CD4-positive, alpha-beta T cell treated with Interleukin-6 for 4 hours (primary cell): ENCODE measurements around the gene SYNGR1.
A peak's percentile ranks its signal among the peaks of the same experiment; 100 is the strongest.
"Not testable (repeated sequence)": the region's sequence is repeated elsewhere in the genome, so short reads cannot be mapped to it uniquely, and the experiment has no call there.

ENCODE experiments used
- DNase-seq: peaks from one replicate; pipeline ENCODE4 v3.0.0-alpha.2; 2020; ENCODE audit warnings: mixed read lengths

SYNGR1 gene

DNA sequence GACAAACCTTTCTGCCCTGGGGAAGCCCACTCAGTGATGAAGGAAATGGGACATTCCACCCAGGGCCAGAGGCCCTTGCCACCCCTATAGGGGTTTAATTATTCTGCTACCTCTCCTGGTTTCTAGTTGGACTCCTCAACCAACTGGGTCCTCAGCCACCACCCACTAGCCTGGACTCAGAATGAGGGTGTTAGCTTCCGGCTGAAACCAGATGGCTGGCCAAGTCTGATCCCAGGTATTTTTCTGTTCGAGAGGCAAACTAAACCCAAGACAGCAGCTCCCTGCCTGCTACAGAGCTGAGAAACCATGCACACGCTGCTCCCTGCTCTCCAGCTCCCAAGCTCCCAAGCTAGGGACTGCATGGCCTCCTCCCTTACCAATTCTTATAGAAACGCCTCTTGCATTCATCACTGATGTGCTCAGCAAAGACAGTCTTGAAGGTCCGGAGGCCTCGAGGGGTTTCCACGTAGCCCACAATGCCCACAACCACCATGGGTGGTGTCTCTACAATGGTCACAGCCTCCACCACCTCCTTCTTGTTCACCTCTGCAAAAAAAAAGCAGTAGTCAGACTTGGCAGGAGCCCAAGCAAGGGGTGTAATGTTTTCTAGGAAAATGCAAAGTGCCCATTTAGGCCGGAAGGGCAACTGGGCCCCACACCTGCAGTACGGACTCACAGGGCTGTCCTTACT lies 32.6 kb upstream of the SYNGR1 start:
- no peak for DNase-seq

- DNase-seq: no peak
These were observed 31.9 kb upstream of the SYNGR1 start for GRCh38 chr22:39317775-39318506.

GRCh38 chr22:39318507-39319283 lies 31.1 kb upstream of the SYNGR1 start:
- DNase-seq: peak; percentile 59

DNA sequence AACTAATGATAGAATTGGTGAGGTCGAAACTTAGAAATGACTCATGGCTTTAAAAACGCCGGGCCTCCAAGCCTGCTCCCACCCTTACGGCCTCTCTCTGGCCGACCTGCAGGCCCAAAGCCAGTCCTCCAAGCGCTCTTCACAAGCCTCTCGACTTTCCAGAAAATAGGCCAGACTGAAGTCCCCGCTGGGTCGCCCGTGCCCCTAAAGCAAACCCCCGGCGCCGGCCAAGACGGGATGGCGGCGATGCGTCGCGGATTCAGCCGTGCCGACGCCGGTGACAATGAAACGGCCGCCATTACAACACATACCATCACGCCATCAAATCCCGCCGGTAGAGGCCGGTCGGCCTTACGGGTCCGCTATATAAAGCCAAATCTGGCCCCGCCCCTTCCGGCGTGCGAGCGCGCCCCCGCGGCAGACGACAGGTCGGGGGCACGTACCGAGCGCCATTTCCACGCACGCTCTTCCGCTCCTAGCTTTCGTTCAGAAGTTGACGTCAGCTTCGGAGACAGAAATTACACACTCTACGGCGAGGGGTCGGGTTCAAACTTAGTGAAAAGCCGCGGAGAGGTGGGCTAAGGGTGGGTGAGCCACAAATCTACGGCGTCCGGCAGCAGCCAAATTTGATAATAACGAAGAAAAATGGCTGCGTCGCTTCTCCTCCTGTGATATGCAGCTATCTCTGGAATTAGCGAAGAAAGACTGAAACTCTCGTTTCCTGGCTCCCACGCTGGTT lies 30.3 kb upstream of the SYNGR1 start, which contains the start of gene RPL3:
TSS of gene RPL3 (minus strand) at position 340 of the 739 bp plus-strand sequence. CDS start at position 314, 26 bp downstream.
- peak; percentile 97 for DNase-seq

GRCh38 chr22:39320616-39321029 lies 29.2 kb upstream of the SYNGR1 start:
- not testable (repeated sequence) for DNase-seq

DNA sequence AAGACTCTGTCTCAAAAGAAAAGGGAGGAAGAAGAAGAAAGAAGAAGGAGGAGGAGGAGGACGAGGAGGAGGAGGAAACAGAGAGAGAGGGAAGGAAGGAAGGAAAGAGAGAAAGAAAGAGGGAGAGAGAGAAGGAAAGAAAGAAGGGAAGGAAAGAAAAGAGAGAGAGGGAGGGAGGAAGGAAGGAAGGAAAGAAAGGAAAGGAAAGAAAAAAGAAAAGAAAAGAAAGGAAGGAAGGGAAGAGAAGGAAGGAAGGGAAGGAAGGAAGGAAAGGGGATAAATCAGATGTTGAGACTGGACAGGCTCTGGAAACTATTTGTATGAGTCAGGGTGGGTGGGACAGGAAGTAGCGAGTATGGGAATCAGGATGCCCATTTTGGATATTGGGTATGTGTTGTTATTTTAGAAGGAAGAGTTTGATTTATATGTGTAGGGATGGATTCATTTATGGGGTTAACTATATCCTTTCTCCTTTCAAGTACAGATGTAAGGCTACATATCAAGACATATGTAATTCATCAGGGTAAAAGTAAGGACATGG lies 24.3 kb upstream of the SYNGR1 start:
- no peak for DNase-seq

GRCh38 chr22:39327995-39328754 lies 21.6 kb upstream of the SYNGR1 start:
- no peak for DNase-seq

- DNase-seq: not testable (repeated sequence)
These were observed 19.2 kb upstream of the SYNGR1 start for GRCh38 chr22:39330553-39330952.

DNA sequence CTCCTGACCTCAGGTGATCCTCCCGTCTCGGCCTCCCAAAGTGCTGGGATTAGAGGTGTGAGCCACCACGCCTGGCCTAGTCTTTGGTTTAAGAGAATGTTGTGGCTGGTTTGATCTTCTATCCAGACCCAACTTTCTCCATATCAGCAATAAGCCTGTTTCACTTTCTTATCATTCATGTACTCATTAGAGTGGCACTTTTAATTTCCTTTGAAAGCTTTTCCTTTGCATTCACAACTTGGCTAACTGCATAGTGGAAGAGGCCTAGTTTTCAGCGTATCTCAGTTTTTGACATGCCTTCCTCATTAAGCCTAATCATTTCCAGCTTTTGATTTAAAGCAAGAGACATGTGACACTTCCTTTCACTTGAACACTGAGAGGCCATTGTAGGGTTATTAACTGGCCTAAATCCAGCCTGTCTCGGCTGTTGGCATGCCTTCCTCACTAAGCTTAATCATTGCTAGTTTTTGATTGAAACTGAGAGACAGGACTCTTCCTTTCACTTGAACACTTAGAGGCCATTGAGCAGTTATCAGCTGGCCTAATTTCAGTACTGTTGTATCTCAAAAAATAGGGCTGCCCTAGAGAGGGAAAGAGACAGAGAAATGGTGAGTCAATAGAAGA lies 17.2 kb upstream of the SYNGR1 start:
- no peak for DNase-seq

DNA sequence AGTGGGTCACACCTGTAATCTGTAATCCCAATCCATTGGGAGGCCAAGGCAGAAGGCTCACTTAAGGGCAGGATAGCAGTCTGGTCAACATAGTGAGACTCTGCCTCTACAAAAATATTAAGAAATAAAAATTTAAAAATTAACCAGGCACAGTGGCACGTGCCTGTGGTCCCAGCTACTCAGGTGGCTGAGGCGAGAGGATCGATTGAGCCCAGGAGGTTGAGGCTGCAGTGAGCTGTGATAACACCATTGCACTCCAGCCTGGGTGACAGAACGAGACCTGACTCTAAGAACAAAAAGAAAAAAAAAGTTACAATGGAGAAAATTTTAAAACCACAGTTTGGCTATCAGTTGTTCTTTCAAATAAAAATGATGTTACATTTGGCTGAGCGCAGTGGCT lies 13.4 kb upstream of the SYNGR1 start:
- DNase-seq: no peak

DNA sequence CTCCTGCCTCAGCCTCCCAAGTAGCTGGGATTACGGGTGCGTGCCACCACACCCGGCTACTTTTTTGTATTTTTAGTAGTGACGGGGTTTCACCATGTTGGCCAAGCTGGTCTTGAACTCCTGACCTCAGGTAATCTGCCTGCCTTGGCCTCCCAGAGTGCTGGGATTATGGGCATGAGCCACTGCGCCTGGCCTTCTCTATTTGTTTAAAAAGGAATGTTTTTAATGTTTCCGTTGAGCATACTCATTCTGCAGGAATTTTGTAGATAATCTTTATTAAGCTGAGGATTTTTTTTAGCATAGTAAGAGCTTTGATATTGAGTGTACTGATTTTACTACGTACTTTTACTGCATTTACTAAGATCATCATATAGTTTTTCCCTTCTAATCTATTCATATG lies 10.0 kb upstream of the SYNGR1 start:
- not testable (repeated sequence) for DNase-seq

DNA sequence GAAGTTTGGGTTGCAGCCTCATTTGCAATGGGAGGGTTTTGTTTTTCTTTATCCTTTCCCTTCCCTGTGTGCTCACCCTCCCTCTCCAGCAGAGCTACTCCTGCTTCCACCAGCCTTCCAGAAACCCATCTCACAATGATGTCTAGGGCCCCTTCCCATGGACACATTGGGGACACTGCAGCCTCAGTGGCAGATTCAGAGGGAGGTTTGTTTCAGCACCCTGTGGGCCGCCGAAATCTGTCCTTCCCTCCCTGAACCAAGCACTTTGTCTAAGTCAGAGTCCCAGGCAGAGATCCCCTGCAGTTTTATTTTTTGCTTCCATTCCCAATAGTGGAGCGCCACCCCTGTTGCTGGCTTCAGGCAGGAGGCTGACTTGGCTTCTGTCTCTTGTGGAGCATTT lies 8.6 kb upstream of the SYNGR1 start:
- DNase-seq: no peak

DNA sequence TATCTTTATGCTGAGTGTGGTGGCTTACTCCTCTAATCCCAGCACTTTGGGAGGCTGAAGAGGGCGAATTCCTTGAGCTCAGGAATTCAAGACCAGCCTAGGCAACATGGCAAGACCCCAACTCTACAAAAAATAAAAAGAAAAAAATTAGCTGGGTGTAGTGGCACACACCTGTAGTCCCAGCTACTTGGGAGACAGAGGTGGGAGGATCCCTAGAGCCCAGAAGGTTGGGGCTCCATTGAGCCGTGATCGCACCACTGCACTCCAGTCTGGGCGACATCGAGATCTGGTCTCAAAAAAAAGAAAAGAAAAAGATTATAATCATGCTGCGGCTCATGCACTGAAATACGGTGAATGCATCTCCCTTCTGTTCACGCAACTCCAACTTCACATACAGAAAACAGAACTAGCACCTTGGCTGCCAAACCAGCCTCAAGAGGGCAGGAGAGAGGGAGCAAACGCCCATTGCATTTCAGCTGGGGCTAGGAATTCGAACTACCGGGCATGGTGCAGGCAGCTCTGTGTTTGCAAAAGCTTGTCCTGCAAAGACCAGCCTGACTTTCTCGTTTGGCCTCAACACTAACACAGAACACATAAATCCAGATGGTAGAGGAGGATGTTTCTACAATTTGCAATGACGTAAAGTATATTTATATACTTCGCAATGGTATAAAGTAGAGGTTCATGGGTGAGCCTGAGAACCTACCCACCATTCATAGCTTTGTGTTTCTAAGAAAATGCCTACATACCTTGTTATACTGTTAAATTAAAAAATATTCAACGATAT lies 6.3 kb upstream of the SYNGR1 start:
- DNase-seq: peak; percentile 67

DNA sequence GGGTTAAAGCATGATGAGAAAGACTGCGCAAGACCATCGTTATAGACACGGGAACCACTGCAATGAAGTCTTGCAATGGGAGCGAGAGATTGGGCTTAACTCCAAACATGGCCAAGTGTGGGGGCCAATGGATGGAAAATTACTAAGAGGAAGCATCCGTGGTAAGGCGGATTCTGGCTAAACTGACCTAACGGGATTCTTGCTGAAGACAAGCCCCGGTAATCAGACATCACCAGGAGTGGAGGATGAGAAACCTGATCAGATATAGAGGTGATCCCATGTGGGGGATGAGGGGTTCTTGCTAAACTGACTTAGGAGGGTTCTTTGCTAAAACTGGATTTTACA lies 5.8 kb upstream of the SYNGR1 start:
- DNase-seq: no peak

- no peak for DNase-seq
These were observed 4.6 kb upstream of the SYNGR1 start for GRCh38 chr22:39345231-39345630.

DNA sequence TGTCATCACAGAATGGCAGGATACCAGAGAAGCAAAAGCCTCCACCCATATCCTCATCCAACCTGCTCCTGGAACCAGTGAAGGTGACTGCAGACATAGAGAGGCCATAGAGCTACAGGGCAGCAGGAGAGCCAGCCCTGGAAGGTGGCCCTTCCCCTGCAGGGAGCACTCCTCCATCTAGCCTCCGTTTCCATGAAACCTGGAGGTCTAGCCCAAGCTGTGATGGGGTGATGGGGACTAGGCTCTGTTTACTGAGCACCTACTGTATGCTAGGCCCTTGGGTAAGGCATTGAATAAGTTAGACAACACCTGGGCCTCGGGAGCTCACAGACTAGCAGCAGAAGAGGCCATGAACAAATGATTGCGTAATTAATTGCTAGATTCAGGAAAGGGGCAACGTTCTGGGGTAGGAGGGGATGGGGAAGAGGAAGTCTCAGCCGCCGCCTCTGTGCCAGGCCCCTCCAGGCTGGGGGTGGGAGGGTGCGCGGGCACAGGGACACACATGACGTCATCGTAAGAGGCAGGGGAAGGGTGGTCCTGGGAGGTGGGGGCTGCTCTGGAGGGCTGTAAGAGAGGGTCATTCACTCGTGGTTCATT lies 784 bp upstream of the SYNGR1 start:
- no peak for DNase-seq

- peak; percentile 28 for DNase-seq
These were observed 255 bp upstream of the SYNGR1 start for GRCh38 chr22:39349506-39349966.

- DNase-seq: no peak
These were observed 1.2 kb downstream of the SYNGR1 start for GRCh38 chr22:39350757-39351688.

DNA sequence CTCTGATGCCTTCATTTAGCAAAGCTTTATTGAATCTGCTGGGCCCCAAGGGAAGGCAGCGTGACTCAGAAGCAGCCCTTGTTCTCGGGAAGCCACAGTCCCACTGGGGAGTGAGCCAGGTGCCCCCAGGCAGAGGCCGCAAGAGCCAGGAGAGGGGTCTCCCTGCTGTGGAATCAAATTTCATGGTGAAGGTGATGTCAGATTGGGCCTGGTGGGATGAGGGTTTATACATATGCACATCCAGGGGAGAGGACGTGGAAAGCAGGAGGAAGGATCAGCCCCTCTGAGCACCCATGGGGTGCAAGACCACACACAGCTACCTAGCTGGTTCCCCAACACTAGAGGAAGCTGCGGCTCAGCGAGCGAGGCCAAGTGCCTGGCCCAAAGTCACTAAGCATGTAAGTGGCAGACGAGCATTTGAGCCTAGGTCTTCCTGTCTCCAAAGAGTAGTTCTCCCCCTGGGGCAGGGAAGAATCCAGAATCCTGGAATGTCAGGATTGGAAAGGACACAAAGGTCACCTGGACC lies 2.0 kb downstream of the SYNGR1 start:
- DNase-seq: no peak
